IPS-15b (cell line): Measurements from ENCODE around the gene USF2.
A peak's percentile ranks its signal among the peaks of the same experiment; 100 is the strongest.

Experiments
- H3K27me3 ChIP-seq: one replicate; pipeline ENCODE4 v1.6.1; 2013; ENCODE audit warnings: low read length; ENCODE audit not compliant: control insufficient read depth, insufficient read depth
- H3K36me3 ChIP-seq: one replicate; pipeline ENCODE4 v1.6.1; 2013; ENCODE audit warnings: low read length; ENCODE audit not compliant: control insufficient read depth, insufficient read depth
- H3K4me1 ChIP-seq: one replicate; pipeline ENCODE4 v1.6.1; 2013; ENCODE audit warnings: mild to moderate bottlenecking, low read length; ENCODE audit not compliant: control insufficient read depth, insufficient read depth
- H3K4me3 ChIP-seq: one replicate; pipeline ENCODE4 v1.5.1; 2013; ENCODE audit warnings: low read depth, low read length
- H3K9ac ChIP-seq: one replicate; pipeline ENCODE4 v1.6.1; 2013; ENCODE audit warnings: low read depth, mild to moderate bottlenecking, low read length
- H3K9me3 ChIP-seq: one replicate; pipeline ENCODE4 v1.6.1; 2013; ENCODE audit warnings: mild to moderate bottlenecking, low read length; ENCODE audit not compliant: control insufficient read depth, insufficient read depth

The USF2 gene

DNA sequence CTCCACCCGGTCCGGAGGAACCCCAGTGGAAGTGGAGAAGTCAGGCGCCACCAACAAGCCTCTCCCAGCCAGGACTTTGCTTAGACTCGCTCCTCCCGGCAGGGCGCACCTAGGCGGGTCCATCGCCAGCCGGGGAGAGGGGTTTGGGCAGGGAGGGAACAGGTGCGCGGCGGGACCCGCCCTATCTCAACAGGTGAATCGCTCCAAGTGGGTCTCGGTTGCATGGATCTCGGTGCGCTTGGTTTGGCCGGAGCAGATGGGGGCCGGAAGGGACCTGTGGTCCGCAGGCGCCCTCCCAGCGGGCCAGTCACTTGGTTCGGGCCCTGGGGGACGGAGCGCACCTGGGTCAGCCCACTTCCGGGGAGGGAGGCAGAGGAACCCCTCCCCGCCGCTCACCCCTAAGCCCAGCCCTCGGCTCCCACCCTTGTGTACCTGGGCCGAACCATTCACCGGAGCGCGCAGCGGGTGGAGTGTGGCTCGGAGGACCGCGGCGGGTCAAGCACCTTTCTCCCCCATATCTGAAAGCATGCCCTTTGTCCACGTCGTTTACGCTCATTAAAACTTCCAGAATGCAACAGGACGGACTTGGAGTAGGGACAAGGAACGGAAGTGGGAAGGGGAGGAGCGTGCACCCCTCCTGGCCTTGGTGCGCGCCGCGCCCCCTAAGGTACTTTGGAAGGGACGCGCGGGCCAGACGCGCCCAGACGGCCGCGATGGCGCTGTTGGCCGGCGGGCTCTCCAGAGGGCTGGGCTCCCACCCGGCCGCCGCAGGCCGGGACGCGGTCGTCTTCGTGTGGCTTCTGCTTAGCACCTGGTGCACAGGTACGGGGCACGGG, 20.2 kb upstream of the USF2 start, which contains the start of gene LSR:
Gene LSR (plus strand): TSS at position 693 of the 836 bp plus-strand sequence. CDS start 21 bp downstream, at position 714.
- H3K36me3 ChIP-seq, result peaks cover 18% of the 10 kb centered on the region
- H3K27me3 ChIP-seq, result no peaks in the 10 kb centered on the region
- no peaks in the 10 kb centered on the region for H3K9me3 ChIP-seq
- H3K4me3 ChIP-seq, result peak within 1 kb of the TSS; percentile 90
- H3K9ac ChIP-seq, result peak within 1 kb of the TSS; percentile 99
- H3K4me1 ChIP-seq, result peaks cover 4% of the 10 kb centered on the region

DNA sequence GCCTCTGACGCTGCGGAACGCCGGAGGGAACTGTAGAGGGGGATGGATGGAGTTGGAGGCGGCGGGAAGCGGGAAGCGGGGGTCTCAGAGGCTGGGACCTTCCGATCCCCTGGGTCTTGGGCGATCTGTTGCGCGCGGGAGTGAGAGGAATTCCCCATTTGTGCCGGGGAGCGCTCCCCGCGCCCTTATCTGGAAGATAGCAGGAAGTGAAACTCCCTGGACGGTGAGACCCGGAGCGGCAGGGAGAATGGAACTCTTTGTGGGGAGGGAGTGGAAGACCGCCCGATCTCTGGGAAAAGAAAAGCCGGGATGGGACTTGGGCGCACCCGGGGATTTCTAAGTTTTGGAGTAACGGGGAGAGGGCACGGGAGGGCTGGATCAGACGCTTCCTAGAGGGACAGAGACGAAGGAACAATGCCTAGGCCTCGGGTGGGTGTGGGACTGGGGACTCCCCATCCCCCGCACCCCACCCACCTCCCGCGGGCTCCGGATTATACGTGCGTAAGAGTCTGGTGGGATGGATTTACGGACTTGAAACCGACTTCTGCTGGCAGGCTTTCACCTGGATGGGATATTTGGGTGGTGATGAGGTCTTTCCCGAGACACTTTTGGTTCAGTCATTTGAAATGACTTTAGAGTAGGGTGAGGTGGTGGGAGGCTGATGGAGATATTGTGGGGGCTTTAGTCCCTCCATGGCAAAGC, 19.5 kb upstream of the USF2 start:
- H3K36me3 ChIP-seq, result peaks cover 23% of the 10 kb centered on the region
- H3K9ac ChIP-seq, result peak overlapping the region; percentile 99
- H3K9me3 ChIP-seq, result no peaks in the 10 kb centered on the region
- H3K4me1 ChIP-seq, result peaks cover 6% of the 10 kb centered on the region
- H3K27me3 ChIP-seq, result no peaks in the 10 kb centered on the region
- H3K4me3 ChIP-seq, result peak overlapping the region; percentile 90

DNA sequence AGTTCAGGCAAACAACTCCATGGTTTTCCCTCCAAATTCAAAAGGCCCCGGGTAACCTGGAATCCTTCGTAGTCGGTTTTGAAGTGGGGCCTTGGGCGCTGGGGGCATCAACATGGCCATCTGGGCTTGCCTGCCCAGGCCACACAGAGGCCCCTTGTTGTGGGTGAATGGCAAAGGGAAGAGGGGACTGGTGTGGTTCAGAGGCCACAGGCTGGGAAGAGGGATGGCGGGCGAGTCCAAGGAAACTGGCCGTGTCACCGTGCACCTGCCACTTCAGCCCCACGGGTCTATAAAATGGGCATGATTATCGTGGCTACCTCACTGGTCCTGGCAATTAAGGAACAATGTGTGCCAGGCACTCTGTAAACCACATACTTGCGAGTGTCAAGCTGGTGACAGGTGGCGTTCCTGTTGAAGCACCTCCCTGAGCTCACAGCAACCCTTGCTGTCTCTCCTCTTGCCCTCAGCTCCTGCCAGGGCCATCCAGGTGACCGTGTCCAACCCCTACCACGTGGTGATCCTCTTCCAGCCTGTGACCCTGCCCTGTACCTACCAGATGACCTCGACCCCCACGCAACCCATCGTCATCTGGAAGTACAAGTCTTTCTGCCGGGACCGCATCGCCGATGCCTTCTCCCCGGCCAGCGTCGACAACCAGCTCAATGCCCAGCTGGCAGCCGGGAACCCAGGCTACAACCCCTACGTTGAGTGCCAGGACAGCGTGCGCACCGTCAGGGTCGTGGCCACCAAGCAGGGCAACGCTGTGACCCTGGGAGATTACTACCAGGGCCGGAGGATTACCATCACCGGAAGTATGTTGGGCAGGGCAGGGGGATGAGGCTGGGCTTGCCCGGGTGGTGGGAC, 18.7 kb upstream of the USF2 start:
- peaks cover 6% of the 10 kb centered on the region for H3K4me1 ChIP-seq
- no peaks in the 10 kb centered on the region for H3K27me3 ChIP-seq
- peak overlapping the region; percentile 99 for H3K9ac ChIP-seq
- no peaks in the 10 kb centered on the region for H3K9me3 ChIP-seq
- H3K4me3 ChIP-seq, result peak overlapping the region; percentile 90
- H3K36me3 ChIP-seq, result peaks cover 31% of the 10 kb centered on the region

DNA sequence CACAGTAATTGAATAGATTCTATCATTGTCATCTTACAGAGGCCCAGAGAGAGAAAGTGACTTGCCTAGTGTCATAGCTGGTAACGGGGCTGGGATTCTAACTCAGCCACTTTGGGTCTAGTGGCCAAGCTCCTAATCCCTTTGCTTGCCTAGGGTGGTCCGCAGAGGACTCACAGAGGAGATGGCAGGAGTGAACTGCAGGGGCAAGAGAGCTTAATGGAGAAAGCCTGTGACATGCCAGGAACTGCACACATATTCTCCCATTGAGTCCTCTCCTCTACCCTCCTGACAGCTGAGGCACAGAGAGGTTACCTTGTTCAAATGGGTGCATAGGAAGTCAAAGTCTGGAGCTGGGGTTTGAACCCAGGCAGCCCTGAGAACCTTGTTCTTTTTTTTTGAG, 17.3 kb upstream of the USF2 start:
- peaks cover 6% of the 10 kb centered on the region for H3K4me1 ChIP-seq
- peaks cover 38% of the 10 kb centered on the region for H3K36me3 ChIP-seq
- H3K9ac ChIP-seq, result no peak overlapping the region
- no peaks in the 10 kb centered on the region for H3K27me3 ChIP-seq
- no peak overlapping the region for H3K4me3 ChIP-seq
- H3K9me3 ChIP-seq, result no peaks in the 10 kb centered on the region

DNA sequence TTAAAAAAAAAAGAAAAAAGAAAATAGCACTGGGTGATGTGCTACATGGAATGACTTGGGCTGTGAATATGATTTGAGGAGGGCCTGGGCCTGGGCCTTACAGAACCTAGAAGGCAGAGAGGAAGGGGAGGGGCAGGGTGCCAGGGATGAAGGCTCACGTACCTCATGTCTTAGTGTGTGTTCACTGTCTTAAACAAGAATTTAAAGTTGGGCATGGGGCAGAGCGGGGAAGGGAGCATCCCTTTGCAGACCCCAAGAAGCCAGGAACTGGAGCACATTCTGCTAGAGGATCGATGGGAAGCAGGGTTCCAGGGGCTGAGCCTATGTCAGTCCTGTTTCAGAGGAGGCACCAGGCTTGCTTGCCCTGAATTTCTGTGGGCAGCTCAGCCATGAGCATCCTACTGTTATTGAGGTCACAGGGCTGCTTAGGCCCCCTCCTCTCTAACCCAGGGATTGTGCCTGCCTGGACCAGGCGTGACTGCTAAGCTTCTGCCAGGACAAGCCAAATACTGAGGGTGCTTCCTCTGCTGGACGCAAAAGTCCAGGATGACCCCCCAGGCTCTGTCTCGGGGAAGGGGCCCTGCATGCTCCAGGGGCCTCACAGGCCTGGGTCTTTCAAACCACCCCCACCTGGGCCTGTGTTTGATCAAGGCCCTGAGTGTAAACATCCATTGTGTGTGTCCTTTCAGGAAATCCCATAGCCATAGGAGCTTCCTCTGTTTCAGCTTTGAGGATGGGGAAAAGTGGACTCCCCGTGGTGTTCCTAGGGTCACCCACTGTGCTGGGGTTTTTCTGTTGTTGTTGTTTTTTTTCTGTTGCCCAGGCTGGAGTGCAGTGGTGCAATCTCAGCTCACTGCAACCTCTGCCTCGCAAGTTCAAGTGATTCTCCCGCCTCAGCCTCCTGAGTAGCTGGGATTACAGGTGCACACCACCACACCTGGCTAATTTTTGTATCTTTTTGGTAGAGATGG, 15.2 kb upstream of the USF2 start:
- Histone ChIP-seq H3K27me3 (no peaks in the 10 kb centered on the region), H3K4me3 (no peak overlapping the region), H3K36me3 (peaks cover 50% of the 10 kb centered on the region), H3K9ac (no peak overlapping the region), H3K9me3 (no peaks in the 10 kb centered on the region), H3K4me1 (peaks cover 6% of the 10 kb centered on the region)

DNA sequence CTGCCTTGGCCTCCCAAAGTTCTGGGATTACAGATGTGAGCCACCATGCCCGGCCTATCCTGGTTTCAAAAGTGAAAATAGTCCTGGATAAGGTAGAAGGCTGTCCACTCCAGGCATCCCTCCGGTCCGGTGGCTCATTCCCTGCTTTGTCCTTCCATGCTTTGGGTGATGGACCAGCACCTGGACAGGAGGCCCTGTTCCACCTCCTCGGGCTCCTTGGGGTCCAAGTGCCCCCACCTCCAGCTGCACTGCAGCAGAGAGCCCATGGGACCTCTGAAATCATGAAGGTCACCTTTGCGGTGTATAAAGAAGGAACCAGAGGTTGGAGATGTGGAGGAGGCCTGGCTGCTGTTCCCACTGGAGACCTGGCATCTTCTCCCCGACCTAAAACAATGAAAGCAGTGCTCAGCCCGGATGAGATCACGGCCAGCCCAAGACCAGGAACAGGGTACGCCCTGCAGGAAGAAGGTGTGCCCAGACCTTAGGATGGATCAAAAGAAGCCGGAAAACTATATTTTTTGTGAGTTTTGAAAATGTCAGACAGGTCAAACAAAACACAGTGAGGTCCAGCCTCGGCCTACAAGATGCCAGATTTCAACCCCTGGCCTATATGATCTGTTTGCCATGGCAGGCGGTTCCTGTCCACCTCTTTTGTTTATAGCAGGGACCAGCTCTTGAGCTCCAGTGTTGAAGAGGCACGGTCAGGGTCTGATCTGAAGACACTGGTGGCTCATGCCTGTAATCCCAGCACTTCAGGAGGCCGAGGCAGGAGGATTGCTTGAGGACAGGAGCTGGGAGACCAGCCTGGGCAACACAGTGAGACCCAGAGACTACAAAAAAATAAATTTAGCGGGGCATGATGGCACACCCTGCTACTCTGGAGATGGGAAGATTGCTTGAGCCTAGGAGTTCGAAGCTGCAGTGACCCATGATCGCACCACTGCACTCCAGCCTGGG, 14.1 kb upstream of the USF2 start:
- Histone ChIP-seq H3K9me3 (no peaks in the 10 kb centered on the region), H3K4me1 (peaks cover 6% of the 10 kb centered on the region), H3K4me3 (no peak overlapping the region), H3K36me3 (peaks cover 53% of the 10 kb centered on the region), H3K27me3 (no peaks in the 10 kb centered on the region), H3K9ac (no peak overlapping the region)

DNA sequence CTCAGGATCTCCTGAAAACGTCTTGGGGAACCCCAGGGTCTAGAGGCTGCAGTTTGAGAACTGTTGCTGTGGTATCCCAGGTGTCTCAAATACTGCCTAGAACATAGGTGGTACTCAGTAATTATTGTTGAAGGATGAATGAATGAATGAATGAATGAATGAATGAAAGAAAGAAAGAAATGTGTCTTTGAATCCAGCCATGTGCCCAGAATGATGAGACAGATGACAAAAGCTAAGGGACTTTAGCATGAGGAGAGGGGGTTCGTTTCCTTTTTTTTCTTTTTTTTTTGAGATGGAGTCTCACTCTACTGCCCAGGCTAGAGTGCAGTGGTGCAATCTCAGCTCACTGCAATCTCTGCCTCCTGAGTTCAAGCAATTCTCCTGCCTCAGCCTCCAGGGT, 12.2 kb upstream of the USF2 start:
- H3K36me3 ChIP-seq, result peaks cover 51% of the 10 kb centered on the region
- H3K27me3 ChIP-seq, result no peaks in the 10 kb centered on the region
- H3K9ac ChIP-seq, result no peak overlapping the region
- H3K4me1 ChIP-seq, result peaks cover 2% of the 10 kb centered on the region
- no peak overlapping the region for H3K4me3 ChIP-seq
- no peaks in the 10 kb centered on the region for H3K9me3 ChIP-seq

DNA sequence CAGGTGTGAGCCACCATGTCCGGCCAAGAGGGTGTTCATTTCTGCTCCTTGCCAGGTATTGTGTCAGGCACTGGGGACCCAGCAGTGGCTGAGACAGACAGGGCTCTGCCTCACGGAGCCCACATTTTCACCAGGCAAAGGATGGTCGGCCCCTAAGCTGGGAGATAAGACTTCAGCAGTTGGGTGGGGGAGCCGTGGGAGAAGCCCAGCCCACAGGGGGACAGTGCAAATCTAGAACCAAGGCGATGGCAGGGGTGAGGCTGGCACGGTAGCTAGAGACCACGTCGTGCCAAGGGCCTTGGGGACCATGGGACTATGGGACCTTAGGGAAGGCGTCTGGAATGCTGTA, 11.7 kb upstream of the USF2 start:
- Histone ChIP-seq H3K36me3 (peaks cover 56% of the 10 kb centered on the region), H3K9ac (no peak overlapping the region), H3K27me3 (no peaks in the 10 kb centered on the region), H3K9me3 (no peaks in the 10 kb centered on the region), H3K4me3 (no peak overlapping the region), H3K4me1 (peaks cover 2% of the 10 kb centered on the region)

DNA sequence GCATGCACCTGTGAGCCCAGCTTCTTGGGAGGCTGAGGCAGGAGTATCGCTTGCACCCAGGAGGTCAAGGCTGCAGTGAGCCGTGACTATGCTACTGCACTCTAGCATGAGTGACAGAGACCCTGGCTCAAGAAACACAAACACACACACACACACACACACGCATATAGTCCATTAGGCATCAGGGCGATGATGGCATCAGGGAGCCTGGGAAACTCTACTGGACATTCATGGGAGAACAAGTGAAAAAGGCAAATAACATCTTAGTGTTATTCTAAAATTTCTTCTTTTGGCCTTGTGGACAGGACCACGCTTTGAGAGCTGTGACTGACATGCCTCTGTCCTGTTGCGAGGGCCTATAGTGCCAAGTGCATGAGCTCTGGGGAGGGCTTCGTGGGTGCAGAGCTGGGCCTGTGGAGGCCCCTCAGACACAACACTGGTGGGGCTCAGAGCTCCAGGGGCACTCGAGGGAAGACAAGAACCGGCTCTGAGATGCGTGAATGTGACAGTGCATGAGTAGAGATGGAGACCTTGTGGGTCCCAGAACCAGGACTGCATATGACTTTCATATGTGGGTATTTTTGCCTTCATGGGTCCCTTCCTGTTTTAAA, 8.0 kb upstream of the USF2 start:
- H3K4me1 ChIP-seq, result no peaks in the 10 kb centered on the region
- no peaks in the 10 kb centered on the region for H3K27me3 ChIP-seq
- H3K4me3 ChIP-seq, result no peak overlapping the region
- no peaks in the 10 kb centered on the region for H3K9me3 ChIP-seq
- no peak overlapping the region for H3K9ac ChIP-seq
- peaks cover 51% of the 10 kb centered on the region for H3K36me3 ChIP-seq
